HG02763 (cell line): Measurements from ENCODE around the gene CHCHD4.

ENCODE experiments used
- ATAC-seq: cut with Tn5 transposase; IDR thresholded peaks from one replicate; pipeline ENCODE4 v1.9.1; 2021; ENCODE audit warnings: mild to moderate bottlenecking, moderate library complexity; ENCODE audit not compliant: unreplicated experiment

Gene CHCHD4

DNA sequence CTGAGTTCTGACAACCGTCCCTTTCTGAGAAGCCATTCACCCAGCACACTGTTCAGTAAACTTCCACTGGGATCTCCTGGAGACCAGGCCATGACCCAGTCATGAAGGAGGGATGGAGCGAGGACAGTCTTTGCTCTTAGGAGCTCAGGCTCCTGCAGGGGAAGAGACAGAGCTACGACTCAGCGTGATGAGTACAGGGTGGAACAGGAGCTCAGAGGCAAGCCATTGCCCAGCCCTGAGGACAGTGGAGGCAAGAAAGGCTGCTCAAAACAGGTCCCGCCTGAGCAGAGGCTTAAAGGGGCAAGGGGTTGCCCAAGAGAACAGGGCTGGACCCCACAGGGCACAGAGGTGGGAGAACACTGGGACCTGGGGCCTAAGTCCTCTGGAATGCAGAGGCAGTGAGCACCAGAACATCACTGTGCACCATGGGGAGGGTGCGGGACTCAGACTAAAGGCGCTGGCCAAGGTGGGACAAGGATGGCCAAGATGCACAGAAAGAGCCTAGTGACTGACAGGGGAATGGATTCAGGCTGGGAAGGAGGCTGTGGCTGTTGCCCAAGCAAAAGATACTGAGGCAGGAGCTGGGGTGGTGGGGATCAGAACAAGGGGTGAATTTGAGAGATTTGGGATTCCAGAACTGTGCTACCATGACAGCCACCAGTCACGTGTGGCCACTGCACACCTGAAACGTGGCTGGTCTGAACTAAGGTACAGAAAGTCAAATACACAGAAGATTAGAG, 26.0 kb upstream of the CHCHD4 start:
- no peak for ATAC-seq

DNA sequence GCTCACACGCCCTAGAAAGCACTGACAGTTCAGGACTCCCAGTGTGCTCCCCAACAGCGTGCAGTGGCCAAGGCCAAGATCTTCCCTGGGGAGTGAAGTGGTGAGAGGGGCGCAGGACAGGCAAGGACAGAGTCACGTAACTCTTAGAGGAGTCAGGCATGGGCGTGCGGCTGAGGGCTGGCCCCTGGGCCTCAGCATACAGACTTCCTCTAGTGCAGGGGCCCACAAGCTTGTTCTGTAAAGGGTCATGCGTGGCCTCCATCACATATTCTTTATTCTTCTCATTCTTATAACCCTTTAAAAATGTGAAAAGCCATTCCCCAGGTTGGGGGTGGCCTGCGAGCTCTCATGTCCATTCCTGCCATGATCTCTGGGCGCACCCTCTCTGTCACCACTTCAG, 25.4 kb upstream of the CHCHD4 start:
- no peak for ATAC-seq

DNA sequence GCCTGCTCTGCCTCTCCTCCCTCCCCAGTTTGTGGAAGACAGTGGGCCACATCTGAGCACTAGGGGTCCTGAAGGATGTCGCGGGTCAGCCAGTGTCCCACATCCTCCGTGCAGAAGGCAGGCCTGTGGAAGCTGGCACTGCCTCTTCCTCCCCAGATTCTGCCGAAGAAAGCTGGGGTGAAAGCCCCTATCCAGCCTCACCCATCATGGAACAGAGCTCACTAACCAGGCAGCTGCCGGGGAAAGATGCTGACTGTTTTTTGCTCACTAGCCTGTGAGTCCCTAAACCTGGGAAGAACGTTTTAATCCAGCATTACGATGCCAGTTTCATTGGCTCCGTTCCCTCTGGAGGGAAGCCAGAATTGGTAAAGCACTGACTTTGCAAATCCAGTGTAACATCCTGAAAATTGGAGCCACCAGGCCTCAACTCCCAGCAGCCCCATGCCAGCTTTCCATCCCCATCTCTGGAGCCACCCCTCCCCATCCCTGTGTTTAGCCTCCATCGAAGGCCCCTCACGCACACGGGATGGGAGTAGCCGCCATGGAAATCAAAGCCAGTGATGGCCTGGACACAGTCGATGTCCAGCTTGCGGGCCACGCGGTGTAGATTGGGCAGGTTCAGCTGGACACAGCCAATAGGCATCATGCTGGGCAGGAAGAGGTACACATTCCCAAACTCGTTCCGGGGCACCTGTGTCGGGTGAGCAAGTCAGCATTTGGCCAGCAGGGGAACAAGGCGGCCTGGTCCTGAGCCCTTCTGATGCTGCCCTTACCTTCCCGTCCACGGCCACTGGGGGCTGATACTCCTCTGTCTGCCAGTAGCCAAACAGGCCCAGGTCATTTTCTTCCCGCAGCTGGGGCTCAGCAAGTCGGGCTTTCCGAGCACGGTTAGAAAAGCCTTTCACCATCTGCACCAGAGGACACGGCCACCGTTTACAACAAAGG, 23.6 kb upstream of the CHCHD4 start:
- no peak for ATAC-seq

DNA sequence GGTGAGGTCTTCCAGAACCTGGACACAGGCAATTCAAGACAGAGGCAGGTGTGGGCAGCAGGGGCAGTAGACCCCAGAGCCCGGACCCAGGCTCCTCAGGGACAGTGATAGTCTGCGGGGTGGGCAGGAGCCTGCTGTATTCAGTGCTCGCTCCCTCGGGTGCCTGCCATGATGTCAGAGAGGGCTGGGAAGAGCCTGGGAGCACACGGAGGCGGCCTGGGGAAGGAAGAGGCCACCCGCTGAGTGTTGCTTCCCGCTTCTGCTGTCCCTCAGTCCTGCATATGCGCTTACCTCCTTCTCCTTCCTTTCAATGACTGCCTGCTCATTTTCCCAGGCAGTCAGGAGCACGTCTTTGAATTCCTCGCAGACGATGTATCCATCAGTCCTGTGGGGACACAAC, 22.9 kb upstream of the CHCHD4 start:
- ATAC-seq: no peak

DNA sequence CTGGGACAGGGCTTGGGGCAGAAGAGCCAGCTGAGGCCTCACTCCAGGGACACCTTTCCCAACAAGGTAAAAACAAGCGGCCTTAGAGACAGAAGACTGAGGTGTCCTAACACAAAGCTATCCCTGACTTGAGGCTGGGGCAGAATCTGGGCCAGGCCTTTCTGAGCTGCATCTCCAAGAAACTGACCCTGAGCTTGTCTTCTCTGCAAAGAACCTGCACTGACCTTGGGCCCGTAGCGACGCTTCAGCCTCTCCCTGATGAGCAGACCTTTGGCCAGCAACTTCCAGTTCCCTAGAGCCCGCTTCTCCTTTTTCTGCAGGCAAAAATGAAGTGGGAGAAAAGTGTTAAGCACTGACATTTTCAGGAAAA, 22.4 kb upstream of the CHCHD4 start:
- no peak for ATAC-seq

DNA sequence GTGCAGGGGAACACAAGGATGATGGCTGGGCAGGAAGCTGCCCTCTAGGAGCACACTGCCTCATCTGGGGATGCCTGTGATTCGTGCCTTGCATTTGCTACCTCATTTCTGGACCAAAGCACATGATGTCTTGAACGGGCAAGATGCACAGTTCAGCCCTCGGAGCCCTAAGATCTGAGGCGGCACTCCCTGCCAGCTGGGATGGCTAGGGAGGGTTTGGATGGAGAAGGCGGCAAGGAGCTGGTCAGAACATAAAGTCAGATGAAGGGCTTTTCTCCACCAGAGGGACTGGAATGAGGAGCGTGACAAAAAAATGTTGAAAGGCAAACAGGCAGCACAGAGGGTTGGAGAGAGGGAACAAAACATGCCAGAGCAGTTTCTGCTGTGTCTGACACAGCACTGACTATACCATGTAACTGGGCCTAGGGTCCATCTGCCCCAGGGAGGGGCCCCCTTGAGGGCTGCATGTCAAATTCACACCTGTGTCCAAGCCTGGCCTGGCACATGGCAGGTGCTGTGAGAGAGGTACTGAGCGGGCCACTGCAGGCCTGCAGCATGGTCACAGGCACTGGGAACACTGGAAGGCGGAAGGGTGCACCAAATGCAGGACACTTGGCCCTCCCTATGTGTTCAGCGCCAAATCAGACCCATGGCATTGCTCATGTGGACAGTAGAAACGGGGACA, 21.9 kb upstream of the CHCHD4 start:
- ATAC-seq: no peak

DNA sequence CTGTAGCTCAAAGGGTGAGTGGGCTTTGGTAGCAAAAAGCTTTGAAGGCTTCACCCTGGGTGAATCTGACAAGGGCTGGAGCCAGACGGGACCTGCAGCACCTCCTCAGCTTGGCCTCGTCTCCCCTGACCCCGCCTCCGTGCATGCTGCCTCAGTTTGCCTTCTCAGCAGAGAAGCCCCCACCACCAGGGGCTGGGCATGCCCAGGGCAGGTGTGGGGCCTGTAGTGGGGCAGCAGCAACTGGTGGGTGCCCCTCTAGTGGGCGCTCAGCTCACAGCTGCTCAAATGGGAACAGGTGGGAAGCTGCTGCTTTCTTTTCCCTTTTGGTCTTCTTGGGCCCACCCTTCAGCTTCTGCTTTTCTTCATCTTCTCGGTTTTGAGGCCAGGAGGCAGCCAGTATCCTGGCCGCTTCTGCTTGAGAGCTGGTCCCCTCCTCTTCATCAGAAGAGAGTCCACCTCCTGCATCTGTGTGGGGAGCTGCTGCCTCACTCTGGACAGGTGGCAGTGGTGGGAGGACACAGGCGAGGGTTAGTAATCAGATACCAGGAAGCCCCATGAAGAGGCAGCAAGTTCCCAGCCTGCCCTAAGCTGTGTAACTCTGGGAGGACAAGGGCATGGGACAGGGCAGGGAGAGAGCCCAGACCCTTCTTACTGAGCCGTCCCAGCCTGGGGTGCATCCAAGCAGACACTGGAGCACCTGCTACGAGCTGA, 21.2 kb upstream of the CHCHD4 start:
- ATAC-seq: no peak

DNA sequence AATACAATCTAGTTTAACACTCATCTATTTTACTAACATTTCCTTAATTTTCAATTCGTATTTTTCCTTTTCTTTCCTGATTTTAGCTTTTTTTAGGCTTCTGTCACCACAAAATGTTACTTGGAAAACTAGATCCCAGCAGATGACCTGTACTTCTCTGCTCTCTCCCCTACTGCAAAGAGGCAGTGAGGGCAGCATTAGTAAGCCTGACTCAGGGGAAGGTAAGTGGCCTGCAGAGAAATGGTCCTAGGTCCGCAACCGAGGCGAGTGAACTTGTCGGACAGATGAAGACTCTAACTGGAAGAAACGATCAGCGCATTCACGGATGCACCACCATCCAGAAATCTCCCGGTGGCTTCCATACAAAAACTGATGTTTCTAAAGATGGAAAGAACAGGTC, 20.6 kb upstream of the CHCHD4 start:
- ATAC-seq: no peak

DNA sequence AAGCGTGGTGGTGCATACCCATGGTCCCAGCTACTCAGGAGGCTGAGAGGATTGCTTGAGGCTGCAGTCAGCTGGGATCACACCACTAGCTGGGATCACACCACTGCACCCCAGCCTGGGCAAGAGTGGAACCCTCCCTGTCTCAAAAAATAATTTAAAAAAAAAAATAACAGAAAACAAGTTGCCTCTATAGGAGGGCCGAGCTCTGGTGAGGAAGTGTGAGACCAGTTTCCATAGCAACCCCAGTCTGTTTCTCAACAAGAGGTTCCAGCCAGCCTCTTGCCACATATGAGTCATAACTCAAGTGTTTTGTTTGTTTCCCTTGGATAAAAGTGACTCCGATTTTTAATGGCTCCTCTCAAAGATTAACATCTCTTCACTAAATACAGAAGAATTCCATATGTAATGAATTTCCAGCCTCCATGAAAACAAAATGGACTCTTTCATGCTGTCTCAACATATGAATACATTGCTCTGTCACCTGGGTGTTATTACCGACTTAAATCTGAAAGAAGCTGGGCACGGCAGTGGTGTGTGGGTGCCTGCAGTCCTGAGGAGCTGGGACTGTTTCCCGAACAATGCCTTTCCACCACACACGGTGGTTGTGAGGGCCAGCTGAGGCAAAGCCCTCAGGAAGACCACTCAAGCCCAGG, 19.9 kb upstream of the CHCHD4 start:
- peak; percentile 88 for ATAC-seq

DNA sequence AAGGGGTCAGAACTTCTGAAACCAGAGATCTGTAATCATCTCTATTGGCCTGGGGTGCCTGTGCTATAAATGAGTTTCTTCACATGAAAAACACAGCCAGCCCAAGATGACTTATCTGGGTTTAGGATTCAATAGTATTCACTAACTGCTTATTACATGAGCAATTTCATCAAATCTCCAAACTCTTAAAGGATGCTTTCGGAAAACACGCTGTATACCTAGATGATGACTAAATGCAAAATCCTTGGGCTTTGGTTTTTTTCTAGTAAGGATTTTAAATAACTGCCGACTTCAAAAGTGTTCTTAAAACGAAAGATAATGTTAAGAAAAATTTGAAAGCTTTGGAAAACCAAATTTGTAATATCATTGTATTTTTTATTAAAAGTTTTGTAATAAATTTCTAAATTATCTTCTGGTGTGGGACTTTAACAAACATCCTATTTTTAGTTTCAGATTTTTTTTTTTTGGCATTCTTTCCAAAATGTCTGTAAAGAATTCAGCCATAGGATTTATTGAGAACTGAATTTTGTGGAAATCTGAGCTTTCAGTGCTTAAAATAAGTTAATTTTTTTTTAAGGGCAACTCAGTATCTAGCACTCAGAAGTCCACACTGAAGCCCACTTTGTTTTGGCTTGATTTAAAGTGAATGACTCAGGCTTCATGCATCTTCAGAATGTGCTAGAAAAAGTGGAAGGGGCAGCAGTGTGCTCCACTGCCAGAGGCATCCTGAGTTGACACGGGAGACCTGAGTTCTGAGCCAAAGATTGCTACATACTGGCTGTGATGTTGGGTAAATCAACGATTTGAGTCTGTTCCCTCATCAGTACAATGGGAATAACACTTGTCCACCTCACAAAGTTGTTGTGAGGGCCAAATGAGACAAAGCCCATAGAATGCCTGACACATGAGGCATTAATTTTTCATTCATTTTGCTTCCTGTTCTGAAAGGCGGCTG, 18.9 kb upstream of the CHCHD4 start:
- no peak for ATAC-seq

DNA sequence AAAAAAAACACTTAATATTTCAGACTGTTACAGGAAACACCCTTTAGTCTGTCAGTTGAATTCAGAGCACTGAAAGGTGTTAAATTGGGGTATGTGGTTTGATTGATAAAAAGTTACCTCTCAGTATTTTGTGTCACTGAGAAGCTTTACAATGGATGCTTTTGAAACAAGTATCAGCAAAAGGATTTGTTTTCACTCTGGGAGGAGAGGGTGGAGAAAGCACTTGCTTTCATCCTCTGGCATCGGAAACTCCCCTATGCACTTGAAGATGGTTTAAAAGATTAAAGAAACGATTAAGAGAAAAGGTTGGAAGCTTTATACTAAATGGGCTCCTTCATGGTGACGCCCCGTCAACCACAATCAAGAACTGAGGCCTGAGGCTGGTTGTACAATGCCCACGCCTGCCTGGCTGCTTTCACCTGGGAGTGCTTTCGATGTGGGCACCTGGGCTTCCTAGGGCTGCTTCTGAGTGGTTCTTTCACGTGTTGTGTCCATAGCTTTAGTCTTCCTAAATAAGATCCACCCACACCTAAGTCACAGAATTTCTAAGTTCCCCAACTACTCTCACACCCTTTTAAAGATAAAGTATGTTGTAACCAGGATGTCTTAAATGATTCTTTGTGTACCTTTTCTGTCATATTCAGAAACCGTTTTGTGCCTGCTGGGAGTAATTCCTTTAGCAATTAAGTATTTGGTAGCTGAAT, 18.0 kb upstream of the CHCHD4 start:
- no peak for ATAC-seq

DNA sequence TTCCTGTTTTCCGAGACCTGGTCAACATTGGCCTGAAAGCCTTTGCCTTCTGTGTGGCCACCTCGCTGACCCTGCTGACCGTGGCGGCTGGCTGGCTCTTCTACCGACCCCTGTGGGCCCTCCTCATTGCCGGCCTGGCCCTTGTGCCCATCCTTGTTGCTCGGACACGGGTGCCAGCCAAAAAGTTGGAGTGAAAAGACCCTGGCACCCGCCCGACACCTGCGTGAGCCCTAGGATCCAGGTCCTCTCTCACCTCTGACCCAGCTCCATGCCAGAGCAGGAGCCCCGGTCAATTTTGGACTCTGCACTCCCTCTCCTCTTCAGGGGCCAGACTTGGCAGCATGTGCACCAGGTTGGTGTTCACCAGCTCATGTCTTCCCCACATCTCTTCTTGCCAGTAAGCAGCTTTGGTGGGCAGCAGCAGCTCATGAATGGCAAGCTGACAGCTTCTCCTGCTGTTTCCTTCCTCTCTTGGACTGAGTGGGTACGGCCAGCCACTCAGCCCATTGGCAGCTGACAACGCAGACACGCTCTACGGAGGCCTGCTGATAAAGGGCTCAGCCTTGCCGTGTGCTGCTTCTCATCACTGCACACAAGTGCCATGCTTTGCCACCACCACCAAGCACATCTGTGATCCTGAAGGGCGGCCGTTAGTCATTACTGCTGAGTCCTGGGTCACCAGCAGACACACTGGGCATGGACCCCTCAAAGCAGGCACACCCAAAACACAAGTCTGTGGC, 17.1 kb upstream of the CHCHD4 start:
- no peak for ATAC-seq

DNA sequence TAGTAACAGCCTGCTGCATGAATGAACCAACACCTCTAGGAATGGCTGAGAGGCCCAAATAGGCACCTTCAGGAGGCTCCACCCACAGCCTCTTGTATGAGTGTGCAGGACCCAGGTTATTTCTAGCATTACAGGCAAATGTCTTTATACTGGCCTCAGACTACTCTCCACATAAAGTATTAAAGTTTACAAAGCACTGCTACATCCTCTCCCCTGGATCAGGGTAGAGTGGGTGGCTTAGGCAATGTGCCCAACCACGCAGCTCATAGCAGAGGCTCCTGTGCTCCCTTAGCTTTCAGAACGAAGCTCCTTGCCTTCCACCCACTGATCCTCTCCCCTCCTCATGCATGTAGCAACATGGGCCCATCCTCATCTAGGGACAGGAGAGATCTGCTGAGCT, 16.5 kb upstream of the CHCHD4 start:
- no peak for ATAC-seq

DNA sequence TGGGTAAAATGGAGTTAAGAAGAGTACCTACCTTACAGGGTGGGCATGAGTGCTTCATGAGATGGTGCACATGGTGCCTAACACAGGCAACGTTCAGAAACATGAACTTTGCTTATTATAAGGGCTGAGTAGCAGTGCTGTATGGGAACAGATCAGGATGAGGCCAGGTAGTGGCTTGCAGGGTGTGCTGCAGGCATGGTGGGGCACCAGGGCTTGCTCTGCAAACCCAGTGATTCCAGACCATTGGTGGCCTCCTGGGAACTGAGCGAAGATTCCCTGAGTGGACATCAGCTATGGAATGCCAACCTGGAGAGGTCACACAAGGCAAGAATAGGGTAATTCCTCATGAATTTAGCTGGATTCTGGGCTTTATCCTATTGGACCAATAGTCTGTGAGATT, 16.0 kb upstream of the CHCHD4 start:
- no peak for ATAC-seq

DNA sequence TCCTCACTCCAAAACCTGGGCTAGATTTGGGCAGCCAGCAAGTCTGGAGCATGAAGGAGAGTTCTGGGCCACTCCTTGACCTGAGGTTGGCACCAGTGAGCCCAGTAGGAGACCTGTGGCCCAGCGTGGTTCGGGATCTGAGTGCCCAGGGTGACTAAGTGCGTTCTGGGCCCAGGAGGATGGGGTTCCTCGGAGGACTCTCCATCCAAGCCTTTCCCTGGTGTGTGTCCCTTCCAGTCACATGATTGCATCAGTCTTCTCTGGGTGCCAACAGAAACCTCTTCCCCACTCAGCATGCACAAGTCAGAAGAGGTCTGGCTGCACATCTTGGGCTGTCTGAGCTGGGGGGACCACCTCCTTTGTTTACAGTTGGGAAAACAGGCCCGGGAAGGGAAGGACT, 15.1 kb upstream of the CHCHD4 start:
- ATAC-seq: no peak

DNA sequence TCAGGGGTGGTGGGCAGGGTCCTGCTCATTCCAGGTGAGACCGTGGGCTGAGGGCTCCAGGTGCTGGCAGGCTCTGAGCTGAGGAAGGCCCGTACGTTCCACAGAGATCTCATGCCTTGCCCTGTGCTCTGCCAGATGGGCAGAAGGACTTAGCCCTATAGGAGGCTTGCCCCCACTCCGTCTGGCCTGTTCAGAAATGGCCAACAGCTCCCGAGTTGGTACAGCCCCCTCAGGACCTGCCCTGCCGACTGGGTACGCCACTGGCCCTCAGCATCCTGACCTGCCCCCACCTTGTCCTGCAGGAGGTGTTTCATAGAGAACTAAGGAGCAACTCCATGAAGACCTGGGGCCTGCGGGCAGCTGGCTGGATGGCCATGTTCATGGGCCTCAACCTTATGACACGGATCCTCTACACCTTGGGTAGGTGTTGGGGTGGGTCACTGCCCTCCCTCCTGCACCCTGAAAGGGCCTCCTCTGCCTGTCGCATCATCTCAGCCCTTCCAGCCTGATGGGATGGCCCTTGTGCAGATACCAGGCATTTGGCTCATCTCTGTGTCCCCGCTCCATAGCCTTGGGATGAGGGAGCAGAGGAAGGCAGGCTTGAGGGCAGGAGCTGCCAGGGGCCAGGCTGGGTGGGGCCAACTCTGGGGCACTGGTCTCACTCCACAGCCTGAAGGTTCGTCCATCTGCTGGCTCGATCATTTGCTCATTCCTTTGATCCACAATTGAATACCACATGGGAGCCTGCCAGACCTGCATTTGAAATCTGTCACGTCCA, 14.4 kb upstream of the CHCHD4 start:
- ATAC-seq: no peak

DNA sequence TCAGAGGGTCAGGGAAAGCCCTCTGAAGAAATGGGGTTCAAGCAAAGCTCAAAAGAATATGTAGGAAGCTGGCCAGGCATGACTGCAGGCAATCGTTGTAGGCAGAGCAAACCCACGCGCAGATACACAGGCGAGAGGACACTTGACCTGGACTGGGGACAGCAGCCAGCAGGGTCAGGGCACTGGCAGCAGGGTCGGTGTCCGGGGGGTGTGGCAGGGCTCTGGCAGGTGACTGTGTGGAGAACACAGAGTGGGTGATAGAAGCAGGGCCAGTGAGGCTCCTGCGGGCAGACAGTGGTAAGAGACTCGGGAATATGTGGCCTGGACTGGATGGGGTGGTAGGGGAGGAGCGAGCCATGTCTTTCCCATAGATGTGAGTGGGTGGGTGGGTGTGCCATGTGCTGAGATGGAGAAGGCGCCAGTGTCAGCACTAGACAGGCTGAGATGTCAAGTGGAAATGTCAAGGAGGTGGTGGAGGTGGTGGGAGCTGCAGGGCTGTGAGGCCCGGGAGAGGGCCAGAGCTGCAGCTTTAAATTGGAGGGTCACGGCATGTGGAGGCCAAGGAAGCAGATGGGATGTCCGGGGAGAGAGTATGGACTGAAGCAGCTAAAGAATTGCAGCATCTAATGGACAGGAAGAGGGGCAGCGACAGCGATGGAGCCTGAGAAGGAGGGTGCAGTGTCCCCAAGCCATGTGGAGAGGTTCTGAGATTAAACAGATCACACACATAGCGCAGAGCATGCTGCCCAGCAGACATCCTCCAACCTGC, 13.6 kb upstream of the CHCHD4 start:
- no peak for ATAC-seq
